ENCODE data around the gene RYR1. TPM values are rescaled to one million over a fixed set of nuclear protein-coding genes. Genes with fewer than 3 reads are reported as not detected.

Gene RYR1
- total RNA-seq, 3 donors from 2014 or later, result 0.46 to 2.5 (median 1.3) TPM

DNA sequence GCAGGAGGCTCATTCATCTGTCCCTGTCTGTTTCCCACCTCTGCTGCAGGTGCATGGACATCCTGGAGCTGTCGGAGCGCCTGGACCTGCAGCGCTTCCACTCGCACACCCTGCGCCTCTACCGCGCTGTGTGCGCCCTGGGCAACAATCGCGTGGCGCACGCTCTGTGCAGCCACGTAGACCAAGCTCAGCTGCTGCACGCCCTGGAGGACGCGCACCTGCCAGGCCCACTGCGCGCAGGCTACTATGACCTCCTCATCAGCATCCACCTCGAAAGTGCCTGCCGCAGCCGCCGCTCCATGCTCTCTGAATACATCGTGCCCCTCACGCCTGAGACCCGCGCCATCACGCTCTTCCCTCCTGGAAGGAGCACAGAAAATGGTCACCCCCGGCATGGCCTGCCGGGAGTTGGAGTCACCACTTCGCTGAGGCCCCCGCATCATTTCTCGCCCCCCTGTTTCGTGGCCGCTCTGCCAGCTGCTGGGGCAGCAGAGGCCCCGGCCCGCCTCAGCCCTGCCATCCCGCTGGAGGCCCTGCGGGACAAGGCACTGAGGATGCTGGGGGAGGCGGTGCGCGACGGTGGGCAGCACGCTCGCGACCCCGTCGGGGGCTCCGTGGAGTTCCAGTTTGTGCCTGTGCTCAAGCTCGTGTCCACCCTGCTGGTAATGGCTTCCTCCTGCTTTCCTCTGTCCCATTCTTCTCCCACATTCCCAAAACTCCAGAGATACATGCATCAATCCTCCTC lies 52.2 kb downstream of the RYR1 start:
- H3K9me3 ChIP-seq, result no peaks in the 10 kb centered on the region
- DNase-seq (no peak), ATAC-seq (no peak)
- intact Hi-C loops (cut with DNase I, micrococcal nuclease), result no loop called here
- H3K4me3 ChIP-seq, result no peak overlapping the region
- no peak for TF ChIP-seq CTCF (IDR thresholded peaks at IDR 0.05)
- H3K4me1 ChIP-seq (ENCODE audit: low read depth), result no peaks in the 10 kb centered on the region
- H3K36me3 ChIP-seq (ENCODE audit: low read depth), result no peaks in the 10 kb centered on the region

GRCh38 chr19:38486731-38487336 lies 53.3 kb downstream of the RYR1 start:
- TF ChIP-seq CTCF (IDR thresholded peaks at IDR 0.05), result no peak
- Histone ChIP-seq H3K9me3 (no peaks in the 10 kb centered on the region), H3K36me3 (ENCODE audit: low read depth) (no peaks in the 10 kb centered on the region), H3K4me3 (no peak overlapping the region), H3K4me1 (ENCODE audit: low read depth) (no peaks in the 10 kb centered on the region)
- DNase-seq (no peak), ATAC-seq (no peak)
- intact Hi-C loops (cut with DNase I, micrococcal nuclease), result no loop called here

GRCh38 chr19:38488096-38488495 lies 54.6 kb downstream of the RYR1 start:
- TF ChIP-seq CTCF (IDR thresholded peaks at IDR 0.05), result no peak
- DNase-seq (no peak), ATAC-seq (no peak)
- H3K4me1 ChIP-seq (ENCODE audit: low read depth), result no peaks in the 10 kb centered on the region
- intact Hi-C loops (cut with DNase I, micrococcal nuclease), result no loop called here
- H3K4me3 ChIP-seq, result no peak overlapping the region
- no peaks in the 10 kb centered on the region for H3K36me3 ChIP-seq (ENCODE audit: low read depth)
- H3K9me3 ChIP-seq, result no peaks in the 10 kb centered on the region

- Histone ChIP-seq H3K9me3 (no peaks in the 10 kb centered on the region), H3K36me3 (ENCODE audit: low read depth) (no peaks in the 10 kb centered on the region), H3K4me3 (no peak overlapping the region), H3K4me1 (ENCODE audit: low read depth) (no peaks in the 10 kb centered on the region)
- DNase-seq (no peak), ATAC-seq (no peak)
- TF ChIP-seq CTCF (IDR thresholded peaks at IDR 0.05), result no peak
- intact Hi-C loops (cut with DNase I, micrococcal nuclease), result no loop called here
These were observed 55.4 kb downstream of the RYR1 start for GRCh38 chr19:38488776-38489481.

- intact Hi-C loops (cut with DNase I, micrococcal nuclease), result no loop called here
- Histone ChIP-seq H3K9me3 (no peaks in the 10 kb centered on the region), H3K4me1 (ENCODE audit: low read depth) (no peaks in the 10 kb centered on the region), H3K4me3 (no peak overlapping the region), H3K36me3 (ENCODE audit: low read depth) (no peaks in the 10 kb centered on the region)
- no peak for DNase-seq
- no peak for ATAC-seq
- no peak for TF ChIP-seq CTCF (IDR thresholded peaks at IDR 0.05)
These were observed 57.4 kb downstream of the RYR1 start for GRCh38 chr19:38490861-38491260.

All from mucosa of descending colon (tissue), 3 donors.